AG04449 (cell line): ENCODE measurements around the gene DUSP19.

Source experiments
- CTCF ChIA-PET: fragments of 350-600 bp; formaldehyde crosslinking; extraction: SDS; loops from one replicate; lab custom pipeline; 2021; ENCODE audit warnings: antibody characterized with exemption; lab: Yijun Ruan, JAX
- POLR2A ChIA-PET: fragments of 400-600, 350-600 bp; formaldehyde crosslinking; extraction: SDS; loops from one replicate; lab custom pipeline; 2020; ENCODE audit warnings: antibody characterized with exemption, inconsistent platforms; lab: Yijun Ruan, JAX
- DNase-seq: peaks from one replicate; pipeline ENCODE4 v3.0.0-alpha.2; 2010; ENCODE audit warnings: low read depth, low spot score
- H3K4me3 ChIP-seq: 2 replicates; pipeline ENCODE4 v1.5.1; 2011; ENCODE audit warnings: low read depth, mild to moderate bottlenecking, control low read depth, low read length
- CTCF ChIP-seq: IDR thresholded peaks from one replicate; pipeline ENCODE4 v1.5.1; 2011; ENCODE audit warnings: mild to moderate bottlenecking, moderate library complexity, low read length, control low read depth, inconsistent platforms; ENCODE audit not compliant: insufficient read depth; ENCODE audit errors: missing control alignments

Gene DUSP19

DNA sequence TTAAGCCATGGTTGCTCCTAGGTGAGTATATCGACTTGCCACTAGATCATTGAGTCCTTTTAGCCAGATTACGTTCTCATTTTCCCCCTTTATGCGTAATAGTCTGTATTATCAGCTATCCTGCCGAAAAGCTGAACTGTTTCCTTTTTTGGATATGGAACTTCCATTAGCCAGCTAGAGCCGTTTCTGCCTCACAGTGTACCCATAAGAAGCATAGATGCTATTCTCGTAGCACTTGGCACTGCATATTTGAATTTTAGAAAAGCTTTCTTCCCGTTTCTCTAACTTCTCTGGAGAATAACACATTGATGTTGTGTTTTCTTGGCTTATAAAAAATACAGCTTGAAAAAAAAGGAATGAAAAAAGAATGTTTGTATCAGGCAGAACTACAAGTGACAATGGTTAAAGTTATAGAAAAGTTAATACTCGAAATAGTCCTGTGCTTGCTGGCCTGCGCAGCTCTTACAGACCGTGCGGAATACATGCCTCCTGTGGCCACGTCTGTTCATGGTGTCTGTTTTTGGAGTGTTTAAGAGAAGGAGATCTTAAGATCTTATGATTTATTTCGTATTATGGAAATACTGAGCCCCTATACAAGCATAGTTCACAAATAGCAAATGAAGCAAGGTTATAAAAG is 710 bp downstream of the DUSP19 start:
- TF ChIP-seq CTCF, result no peak

GRCh38 chr2:183081911-183082310 is 3.4 kb downstream of the DUSP19 start:
- H3K4me3 ChIP-seq, result no peak overlapping the region
- no peak for DNase-seq
- CTCF ChIA-PET, result interaction anchor here (5.5 kb wide), 1 partner anchor 13 kb away, joined by 30 read pairs; no protein-coding TSS in a partner anchor
- TF ChIP-seq CTCF, result no peak
- POLR2A ChIA-PET, result no interaction called here

More for the DNA sequence above, 710 bp downstream of the DUSP19 start:
- ChIA-PET POLR2A (interaction anchor here (0.6 to 1.9 kb wide), 4 partner anchors 20 to 70 kb away, joined by 3 to 6 read pairs (median 4); no protein-coding TSS in a partner anchor), CTCF (interaction anchor here (0.8 to 5.5 kb wide), 5 partner anchors 10 to 169 kb away, joined by 3 to 30 read pairs (median 4); no protein-coding TSS in a partner anchor)
- H3K4me3 ChIP-seq, result peak overlapping the region; percentile 70
- DNase-seq, result no peak

DNA sequence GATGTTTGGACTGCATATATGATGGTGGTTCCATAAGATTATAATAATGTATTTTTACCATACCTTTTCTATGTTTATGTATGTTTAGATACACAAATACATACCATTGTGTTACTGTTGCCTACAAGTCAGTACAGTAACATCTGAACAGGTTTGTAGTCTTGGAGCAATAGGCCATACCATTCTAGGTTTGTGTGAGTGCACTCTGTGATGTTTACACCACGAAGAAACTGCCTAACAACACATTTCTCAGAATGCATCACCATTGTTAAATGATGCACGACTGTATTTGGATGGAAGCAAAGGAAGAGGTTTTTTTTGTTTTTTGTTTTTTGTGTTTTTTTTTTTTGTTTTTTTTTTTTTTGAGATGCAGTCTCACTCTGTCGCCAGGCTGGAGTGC is 9.5 kb downstream of the DUSP19 start:
- ChIA-PET POLR2A (no interaction called here), CTCF (no interaction called here)
- no peak for DNase-seq
- TF ChIP-seq CTCF, result no peak
- no peak overlapping the region for H3K4me3 ChIP-seq

DNA sequence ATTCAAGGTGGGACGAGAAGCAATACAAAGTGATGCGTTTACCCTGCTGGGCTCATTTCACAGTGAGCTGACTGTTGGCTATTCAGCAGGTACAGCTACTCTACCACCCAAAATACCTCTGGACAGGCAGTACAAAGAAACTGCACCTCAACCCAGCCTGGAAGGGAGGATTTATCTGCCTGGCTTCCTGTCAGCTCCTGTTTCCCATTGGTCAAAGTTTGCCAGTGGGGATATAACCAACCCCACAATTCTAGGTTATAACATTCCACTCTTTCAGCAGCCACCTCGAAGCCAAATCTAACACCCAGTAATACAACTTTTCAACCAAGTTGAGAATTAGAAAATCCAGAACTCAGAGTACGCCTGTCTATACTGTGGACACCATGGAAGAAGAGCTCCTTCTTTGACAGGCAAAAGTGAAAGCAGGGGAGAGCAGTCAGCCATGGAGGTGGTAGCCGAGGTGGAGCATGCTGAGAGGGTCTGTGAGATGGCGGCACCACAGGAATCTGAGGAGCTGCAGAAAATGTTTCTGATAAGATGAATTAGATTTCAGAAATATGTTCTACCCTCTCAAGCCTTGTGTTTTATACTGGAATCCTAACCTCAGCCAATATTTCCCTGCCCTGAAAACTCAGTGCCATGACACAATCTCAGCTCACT is 10.8 kb downstream of the DUSP19 start:
- ChIA-PET POLR2A (no interaction called here), CTCF (interaction anchor here (1.3 kb wide), 1 partner anchor 10 kb away, joined by 4 read pairs; the partner anchor contains the start of gene DUSP19)
- no peak overlapping the region for H3K4me3 ChIP-seq
- TF ChIP-seq CTCF, result no peak
- no peak for DNase-seq

- POLR2A ChIA-PET, result no interaction called here
- CTCF ChIA-PET, result no interaction called here
These were observed 12.9 kb downstream of the DUSP19 start for GRCh38 chr2:183091318-183091953.

More at GRCh38 chr2:183091318-183091953, 12.9 kb downstream of the DUSP19 start:
- DNase-seq, result no peak
- no peak overlapping the region for H3K4me3 ChIP-seq
- TF ChIP-seq CTCF, result no peak
